Smooth muscle cell of the pulmonary artery (primary cell): Measurements from ENCODE around the gene ZNF658. TPM values are rescaled to one million over a fixed set of nuclear protein-coding genes. Genes with fewer than 3 reads are reported as not detected.

Experiments
- total RNA-seq: library from RNA; depleted of rRNA; stranded (reverse); fragments of >200 nt; gene quantifications from 2 replicates; pipeline ENCODE4 v1.2.3, GENCODE V29; 2014

Gene ZNF658
- total RNA-seq: 4.0 and 8.1 TPM in 2 replicates

DNA sequence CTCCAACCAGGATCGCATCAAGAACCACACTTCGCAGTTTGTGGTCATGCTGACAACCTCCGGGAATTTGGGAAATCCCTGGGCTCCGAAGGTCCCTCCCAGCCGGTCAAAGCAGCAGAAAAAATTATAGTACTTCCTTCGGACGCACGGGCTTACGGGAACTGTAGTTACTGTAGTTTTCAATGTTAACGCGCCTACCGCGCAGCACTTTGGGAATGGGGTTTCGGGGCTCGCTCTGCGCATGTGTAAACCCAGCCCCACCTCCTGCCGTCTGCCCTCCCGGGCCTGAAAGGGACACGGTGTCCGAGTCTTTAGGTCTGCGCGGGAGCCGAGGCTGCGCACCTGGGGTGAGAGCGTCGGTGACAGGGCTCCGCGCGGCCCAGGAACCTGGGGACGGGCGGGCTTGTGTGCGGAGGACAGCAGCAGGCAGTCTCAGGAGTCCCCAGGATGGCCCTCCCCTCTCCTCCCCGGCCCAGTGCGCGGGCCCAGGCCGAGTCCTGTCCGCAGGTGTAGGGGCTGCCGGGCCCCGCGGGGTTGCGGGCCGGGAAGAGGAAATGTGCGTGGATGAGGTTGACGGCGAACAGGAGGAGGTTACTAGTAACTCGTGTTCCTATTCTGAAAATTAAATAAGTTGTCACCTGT, at the start of gene ZNF658:
TSS of gene ZNF658 (plus strand) at position 236 of the 642 bp plus-strand sequence. CDS start 2,837 bp downstream, outside the sequence.

Other genes with a start within 250 kb of the ZNF658 start
- gene SPATA31A3, start 91.8 kb downstream of the ZNF658 start, total RNA-seq: not detected in 2 replicates